Mammary epithelial cell (primary cell): ENCODE results near the gene NELFB.

Experiments used
- CTCF ChIP-seq, 2 donors: IDR thresholded peaks in 1 of 2; conservative IDR thresholded peaks in 1 of 2; 2 replicates each; pipeline ENCODE4 v1.5.1; 2011 to 2012; ENCODE audit warnings: inconsistent platforms in 2 of 2, low read length in 2 of 2, mild to moderate bottlenecking in 2 of 2, control low read depth in 1 of 2, low read depth in 1 of 2; ENCODE audit not compliant: insufficient read depth in 1 of 2; ENCODE audit errors: extremely low read depth in 1 of 2
- EZH2 ChIP-seq: IDR thresholded peaks from 2 replicates; pipeline ENCODE4 v1.6.1; 2012; ENCODE audit warnings: low read length, inconsistent platforms, borderline replicate concordance

GRCh38 chr9:137299938-137300337 is 44.8 kb downstream of the NELFB start:
- no peak for TF ChIP-seq CTCF (conservative IDR thresholded peaks at IDR 0.05 in 1 of 2, IDR thresholded peaks at IDR 0.05 in 1 of 2; ENCODE audit: extremely low read depth in 1 of 2, insufficient read depth in 1 of 2, low read depth in 1 of 2, low read length in 2 of 2)
- TF ChIP-seq EZH2, result no peak
